GM21737 (cell line): ENCODE measurements around the gene KIF3C.
"Not testable (repeated sequence)": the region's sequence is repeated elsewhere in the genome, so short reads cannot be mapped to it uniquely, and the experiment has no call there.

Source experiments
- ATAC-seq: cut with Tn5 transposase; IDR thresholded peaks from one replicate; pipeline ENCODE4 v1.9.1; 2021; ENCODE audit warnings: mild to moderate bottlenecking, moderate library complexity; ENCODE audit not compliant: unreplicated experiment

KIF3C gene

DNA sequence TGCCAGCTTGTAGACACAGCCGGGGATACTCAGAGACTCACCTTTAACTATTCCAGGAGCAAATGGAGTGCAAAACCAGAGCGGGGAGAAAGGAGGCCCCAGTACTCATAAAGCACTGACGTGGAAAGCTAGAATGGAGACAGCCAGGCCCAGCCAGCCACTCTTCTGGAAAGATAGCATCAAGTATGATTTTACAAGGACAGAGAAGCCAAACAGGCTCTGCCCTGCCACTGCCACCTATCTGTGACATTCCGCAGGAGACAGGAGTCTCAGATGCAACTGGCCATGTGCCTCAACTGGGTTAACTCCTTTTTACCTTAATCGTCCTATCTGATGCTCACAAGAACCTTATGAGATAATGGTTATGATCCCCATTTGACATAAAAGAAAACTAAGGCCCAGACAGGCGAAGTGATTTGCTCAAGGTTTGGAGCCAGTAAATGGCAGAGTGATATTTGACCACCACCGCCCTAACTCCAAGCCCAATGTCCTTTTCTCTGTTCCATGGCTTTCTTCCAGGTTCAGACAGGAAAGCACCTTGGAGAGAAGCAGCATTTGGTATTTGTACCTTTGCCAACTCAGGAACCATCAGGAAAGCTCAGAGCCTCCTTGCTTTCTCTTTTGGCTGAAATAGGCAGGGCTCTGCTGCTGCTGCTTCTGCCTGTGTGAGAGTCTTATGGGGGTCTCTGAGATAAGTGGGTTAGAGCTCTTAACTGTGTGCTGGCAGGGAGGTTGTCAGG, 15.6 kb downstream of the KIF3C start:
- no peak for ATAC-seq

DNA sequence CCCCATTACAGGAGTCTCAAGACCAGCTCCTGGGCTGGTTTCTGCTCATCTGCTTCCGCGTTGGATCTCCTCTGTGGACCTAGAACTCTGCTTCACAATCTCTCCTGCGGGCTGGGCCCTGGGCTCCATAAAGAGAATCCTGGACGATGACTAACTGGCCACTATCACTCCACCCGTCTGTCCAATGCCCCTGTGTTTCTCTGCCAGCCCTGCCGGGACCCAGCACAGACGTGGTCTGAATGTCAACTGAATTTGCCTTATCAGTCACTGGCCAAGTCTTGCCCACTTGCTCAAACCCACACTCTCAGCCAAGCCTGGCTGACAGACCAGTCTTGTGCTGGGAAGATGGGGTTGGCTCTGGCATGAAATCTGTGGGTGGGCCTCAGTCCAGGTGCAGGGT, 17.4 kb downstream of the KIF3C start:
- ATAC-seq: no peak

DNA sequence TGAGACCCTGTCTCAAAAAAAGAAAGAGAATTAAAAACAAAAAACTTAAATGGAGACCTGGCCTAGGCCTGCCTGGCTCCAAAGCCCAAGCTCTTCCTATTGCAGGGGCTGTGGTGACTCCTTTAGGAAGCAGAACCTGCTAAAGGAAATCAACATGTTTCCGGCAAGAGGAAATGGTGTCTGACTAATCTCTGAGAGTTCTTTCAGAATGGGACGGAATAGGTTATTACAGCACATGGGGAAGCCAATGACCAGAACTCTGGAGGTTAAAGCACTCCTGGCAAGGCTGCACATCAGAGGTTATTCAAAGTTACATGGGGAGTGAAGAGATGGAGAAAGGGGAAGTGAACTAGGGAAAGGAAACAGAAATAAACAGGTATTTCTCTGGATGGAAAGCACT, 21.4 kb downstream of the KIF3C start:
- no peak for ATAC-seq

DNA sequence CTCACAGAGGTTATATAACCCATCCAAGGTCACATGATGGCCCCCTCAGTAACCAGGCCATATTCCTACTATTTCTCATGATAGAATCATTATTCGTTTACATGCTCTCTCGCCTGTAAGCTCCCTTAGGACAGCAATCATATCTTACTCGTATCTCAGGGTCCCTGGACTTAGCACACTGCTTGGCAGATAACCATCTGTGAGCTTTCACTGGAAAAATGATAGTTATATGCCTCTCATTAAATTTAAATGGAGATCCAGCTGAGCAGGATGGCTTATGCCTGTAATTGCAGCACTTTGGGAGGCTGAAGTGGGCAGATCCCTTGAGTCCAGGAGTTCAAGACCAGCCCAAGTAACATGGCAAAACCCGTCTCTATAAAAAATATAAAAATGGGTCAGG, 21.9 kb downstream of the KIF3C start:
- no peak for ATAC-seq

DNA sequence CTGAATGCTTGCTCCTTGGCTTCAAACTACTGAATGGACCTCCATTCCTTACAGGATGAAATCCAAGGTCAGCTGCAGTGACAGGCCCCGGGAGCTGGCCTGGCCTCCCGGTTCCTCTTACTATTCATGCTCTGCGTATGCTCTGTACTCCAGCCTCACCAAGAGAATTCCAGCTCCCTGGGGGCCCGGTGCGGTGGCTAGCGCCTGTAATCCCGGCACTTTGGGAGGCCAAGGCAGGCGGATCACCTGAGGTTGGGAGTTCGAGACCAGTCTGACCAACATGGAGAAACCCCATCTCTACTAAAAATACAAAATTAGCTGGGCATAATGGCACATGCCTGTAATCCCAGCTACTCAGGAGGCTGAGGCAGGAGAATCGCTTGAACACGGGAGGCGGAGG, 23.7 kb downstream of the KIF3C start:
- ATAC-seq: not testable (repeated sequence)

DNA sequence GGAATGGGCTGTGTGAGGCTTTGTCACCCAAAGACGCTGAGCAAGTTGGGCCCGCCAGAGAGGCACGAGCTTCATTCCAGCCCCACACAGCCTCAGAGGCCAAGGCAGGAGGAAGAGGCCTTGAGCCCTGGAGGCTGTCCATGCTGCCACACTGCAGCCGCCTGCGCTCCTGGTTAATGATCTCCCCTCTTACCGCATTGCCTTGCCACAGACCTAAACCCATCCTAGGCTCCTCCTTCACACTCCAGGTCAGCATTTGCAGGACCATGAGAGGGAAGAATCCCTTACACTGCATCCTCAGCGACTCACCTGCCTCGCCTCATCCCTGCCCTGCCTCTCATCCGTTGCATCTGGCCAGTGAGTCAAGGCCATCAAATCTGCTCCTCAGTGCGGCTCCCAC, 24.6 kb downstream of the KIF3C start:
- no peak for ATAC-seq

DNA sequence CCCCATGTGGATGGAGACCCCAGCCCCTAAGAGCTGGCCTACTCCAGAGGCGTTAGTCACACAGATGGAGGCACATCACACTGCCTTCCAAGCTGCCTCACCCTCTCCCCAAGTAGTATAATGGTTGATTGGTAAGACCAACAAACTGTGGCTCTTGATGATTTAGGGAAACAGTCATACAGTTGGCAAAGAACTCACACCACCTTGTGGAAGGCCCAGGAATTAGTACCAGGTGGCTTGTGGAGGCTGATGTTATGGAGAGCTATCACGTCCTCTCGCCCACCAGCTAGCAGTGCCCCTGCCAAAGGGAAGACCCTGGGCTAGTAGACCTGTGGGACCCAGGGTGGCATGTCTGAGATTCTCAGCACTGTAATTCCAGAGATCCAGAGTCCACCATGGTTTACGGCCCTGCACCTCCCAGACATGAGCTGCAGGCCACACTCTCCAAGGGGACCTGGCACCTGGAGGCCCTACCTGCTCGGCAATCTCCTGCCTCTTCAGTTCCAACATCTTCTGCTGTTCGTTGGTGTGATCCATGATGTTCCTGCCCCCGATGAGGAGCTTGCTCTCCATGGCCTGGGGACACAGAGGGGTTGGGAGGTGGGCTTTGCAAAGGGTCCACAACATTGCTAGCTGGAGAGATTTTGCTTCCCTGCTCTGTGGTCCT, 26.3 kb downstream of the KIF3C start:
- ATAC-seq: no peak

DNA sequence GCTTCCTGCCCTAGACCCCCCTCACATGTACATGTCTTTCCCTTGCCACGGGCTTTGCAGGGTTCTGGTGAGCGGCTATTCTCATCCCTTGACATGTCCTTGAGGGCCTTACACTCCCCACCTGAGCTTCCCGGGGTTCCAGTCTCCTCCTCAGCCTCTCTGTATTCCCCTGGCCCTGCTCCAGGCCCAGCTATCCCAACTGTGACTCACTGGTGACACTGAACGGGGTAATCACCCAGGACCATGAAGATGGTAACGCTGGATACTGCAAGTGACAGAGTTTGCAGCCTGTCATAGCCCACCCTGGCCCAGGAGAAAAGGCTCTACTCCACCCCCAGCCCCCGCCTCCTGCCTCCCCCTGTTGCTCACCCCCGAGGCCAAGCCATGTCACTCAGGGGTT, 27.3 kb downstream of the KIF3C start:
- no peak for ATAC-seq

DNA sequence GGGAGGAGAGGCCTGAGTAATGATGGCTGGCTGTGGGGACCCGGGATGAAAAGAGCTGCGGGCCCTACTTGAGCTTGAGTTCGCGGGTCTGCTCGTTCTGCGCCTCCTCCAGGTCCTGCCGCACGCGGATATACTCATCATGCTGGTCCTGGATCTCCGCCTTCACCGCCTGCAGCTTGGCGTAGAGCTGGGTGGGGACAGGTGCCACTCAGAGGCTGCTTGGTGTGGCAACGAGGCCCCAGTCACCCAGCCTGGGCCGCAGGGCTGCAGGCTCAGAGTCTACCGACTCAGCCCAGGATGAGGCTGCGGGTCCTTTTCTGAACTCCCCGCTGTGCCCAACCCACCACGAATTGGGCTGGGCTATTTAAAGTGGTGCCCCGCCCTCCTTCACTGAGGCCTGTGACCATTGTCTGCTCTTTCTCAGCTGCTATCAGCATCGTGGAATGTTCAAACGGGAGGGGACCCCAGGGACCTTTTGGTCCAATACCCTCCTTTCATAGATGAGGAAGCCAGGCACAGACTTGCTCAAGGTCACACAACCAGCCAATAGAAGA, 28.0 kb downstream of the KIF3C start:
- no peak for ATAC-seq

DNA sequence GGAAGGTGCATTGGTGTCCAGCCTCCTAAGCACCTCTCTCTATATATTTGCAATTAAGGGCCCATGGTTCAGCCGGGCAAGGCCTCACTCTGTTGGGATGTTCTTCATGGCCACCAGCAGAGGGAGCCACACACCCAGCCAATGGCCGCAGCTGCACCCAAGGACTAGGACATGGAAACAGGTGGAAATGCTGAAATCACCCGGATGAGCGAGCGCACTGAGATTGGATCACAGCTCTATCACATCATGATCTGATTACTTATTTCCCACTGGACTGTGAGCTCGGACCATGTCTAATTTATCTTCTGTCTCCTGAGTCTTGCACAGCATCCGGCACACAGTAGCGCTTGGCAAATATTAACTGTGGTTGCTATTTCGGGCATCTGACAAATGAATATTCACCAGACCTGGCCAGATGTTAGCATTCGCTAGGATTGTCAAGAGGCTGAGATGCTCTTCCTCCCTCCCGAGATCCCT, 31.2 kb downstream of the KIF3C start:
- ATAC-seq: peak; percentile 68

DNA sequence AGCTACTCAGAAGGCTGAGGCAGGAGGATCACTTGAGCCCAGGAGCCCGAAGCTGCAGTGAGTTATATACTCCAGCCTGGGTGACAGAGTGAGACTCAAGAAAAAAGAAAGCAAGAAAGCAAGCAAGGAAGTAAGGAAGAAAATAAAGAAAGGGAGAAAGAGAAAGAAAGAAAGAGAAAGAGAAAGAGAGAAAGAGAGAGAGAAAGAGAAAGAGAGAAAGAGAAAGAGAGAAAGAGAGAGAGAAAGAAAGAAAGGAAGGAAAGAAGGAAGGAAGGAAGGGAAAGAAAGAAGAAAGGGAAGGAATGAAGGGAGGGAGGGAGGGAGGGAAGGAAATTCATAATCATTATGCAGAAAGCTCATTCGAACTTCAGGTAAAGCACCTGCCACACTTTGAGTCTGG, 33.9 kb downstream of the KIF3C start:
- ATAC-seq: no peak

DNA sequence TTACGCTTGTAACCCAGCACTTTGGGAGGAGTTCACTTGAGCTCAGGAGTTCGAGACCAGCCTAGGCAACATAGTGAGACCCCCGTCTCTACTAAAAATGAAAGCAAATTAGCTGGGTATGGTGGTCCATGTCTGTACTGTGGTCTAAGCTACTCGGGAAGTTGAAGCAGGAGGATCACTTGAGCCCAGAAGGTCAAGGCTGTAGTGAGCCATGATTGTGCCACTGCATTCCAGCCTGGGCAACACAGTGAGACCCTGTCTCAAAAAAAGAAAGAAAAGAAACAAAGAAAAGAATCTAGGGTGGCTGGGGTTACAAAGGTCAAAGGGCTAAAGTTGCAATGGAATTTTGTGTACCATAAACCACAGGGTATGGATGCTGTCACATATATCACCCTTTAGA, 41.3 kb downstream of the KIF3C start:
- ATAC-seq: no peak

DNA sequence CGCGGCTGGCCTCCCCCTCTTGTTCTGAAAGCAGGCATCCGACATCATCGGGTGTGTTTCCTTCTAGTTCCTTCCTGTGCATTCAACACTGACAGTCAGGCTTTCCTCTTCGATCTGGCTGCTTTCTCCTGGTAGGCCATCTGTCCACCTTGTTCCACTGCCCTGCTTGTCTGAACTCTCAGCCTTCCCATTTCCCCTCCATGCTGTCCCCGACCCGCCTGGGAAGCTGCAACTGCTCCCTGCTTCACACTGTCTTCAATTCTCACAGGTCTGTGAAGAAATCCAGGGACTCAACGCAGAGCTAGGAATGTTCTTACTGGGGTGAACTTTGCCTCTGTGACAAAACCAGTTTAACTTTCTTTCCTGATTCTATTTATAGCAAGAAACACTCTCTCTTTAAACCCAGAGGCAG, 43.0 kb downstream of the KIF3C start:
- no peak for ATAC-seq

DNA sequence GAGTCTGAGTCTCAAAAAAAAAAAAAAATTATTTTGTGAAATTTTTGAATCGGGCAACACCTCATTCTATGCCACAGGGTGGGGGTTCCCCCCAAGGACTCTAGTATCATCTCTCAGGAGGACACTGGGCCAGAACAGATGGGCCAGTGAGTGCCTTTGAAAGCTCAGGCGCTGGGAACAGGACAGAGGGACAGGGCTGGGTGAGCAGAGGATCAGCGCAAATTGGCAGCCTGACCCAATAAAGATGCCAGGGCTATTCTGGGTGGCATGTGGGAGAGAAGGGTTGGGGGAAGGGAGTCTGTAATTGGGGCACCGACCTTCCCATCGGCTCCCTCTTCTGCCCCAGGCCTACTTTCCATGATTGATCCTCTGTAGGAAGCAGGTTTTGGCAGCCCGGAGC, 44.0 kb downstream of the KIF3C start:
- ATAC-seq: no peak

DNA sequence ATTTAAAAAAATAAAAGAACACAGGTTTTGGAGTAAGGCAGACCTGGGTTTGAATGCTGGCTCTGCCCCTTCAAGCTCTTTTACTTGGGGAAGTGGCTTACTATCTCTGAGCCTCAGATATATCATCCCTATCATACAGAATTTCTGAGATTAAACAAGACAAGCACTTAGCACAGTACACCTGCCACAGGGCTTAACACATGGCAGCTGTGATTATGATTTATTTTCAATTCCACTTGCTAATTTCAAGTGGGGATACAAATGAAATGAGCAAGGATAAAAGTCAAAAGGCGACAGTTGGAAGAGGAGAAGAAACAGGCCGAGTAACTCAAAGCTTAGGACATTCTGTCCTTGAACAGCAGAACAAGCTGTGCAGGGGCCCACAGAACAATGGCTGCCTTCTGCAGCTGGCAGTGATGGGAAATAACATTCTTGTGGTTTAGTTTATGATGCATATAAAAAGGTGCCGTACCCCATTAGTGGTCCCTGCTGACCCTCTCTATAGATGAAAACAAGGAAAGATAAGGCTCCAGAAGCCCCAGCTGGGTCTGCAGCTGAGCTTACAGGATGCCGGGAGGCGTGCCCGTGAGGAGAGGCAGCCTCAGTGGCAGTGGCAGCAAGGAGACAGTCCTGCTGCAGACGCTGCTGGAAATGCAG, 45.3 kb downstream of the KIF3C start:
- no peak for ATAC-seq

DNA sequence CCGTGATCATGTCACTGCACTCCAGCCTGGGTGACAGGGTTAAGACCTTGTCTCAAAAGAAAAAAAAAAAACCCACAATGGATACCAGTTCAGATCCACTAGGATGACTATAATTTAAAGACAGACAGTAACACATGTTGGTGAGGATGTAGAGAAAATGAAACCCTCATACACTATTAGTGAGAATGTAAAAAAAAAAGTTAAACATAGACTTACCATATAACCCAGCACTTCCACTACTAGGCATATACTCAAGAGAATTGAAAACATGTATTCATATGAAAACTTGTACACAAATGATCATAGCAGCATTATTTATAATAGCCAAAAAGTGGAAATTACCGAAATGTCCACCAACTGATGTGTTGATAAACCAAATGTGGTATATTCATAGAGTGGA, 48.7 kb downstream of the KIF3C start:
- ATAC-seq: no peak

DNA sequence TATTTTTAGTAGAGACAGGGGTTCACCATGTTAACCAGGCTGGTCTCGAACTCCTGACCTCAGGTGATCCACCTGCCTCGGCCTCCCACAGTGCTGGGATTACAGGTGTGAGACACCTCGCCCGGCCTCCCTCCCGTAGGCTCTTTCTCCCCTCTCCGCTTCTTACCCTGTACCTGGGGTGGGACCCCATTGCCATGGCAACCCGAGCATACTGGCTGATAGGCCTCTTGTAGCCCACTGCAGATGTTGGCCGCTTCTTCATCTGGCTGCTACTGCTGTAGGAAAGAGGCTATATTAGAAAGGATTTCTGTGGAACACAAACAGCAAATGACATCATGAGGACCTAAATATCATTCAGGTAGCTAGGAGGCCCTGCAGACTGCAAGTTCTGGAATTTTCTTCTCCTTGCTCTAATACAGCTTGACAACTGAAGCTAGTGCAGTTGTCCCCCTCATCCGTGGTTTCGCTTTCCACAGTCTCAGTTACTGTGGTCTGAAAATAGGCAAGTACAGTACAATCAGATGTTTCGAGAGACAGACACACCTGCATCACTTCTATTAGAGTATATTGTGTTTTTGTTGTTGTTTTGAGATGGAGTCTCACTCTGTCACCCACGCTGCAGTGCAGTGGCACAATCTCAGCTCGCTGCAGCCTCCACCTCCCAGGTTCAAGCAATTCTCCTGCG, 52.4 kb downstream of the KIF3C start:
- no peak for ATAC-seq

DNA sequence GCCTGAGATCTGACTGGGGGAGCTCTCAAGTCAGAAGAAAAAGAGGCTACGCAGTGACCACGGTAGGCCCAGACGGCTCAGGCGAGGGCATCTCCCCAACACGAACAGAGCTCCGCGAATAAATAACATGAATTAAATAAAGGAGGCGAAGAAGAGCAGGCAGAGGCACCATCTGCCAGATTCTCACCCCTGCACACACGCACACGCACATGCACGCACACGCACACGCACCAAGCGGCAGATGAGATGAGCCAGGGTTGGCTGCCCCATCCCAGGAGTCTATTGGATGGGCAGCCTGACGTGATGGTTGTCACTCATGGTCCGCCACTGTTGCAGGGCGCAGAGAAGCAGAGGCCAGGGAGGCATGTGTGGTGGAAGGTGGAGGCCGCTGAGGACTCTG, 53.6 kb downstream of the KIF3C start:
- ATAC-seq: no peak

DNA sequence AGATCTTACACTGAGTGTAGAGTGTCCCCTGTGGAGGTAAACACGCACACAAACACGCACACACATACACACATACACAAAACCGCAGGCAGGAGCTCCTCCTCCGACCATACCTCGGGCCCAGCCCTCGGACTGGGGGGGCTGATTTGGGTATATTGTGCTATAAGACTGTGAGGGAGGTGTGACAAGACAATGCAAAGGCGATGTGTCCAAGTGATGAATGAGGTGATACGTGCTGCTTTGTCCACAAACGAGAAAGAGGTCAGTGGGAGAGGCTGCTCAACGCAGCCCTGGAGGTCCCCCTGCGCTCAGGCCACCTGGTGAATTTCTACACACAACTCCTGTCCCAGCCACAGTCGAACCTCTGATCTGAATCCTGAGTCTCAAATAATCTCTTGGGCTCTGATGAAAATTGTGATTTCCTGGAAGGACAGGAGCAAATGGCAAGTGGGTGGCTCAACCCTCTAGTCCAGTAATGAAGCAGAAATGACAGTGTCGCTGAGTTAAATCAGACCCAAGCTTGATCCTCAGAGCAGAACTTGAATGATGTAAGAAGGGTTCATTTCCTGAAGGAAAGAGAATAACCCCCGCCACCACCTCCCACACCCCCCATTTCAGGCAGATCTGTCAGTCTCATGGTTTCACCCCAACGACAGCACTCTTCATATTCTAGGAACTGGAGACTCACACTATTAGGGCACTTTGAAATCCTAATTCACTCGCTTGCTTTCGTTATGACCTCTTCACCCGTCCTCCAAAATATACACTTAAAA, 55.1 kb downstream of the KIF3C start:
- no peak for ATAC-seq

DNA sequence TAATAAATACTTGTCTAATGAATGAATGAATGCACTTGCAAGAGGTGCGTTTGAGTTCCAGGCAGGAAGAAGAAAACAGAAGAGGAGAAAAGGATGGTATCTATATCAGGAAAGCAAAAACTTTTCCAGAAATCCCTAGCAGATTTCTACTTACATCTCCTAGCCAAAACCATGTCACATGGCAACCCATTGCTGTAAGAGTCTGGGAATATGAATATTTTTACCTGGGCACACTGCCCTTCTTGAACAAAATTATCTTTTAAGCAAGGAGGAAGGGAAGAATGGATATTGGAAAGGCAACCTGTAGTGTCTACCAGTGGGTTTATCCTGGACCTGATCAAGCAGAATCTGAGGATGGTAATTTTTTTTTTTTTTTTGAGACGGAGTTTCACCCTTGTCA, 59.8 kb downstream of the KIF3C start:
- no peak for ATAC-seq
